Measurements from ENCODE around the gene BCL2L13.
"Not testable (repeated sequence)": the region's sequence is repeated elsewhere in the genome, so short reads cannot be mapped to it uniquely, and the experiment has no call there.

BCL2L13 gene

GRCh38 chr22:17694752-17695151 lies 56.2 kb downstream of the BCL2L13 start:
- DNase-seq (ENCODE audit: low read depth, low spot score), result no peak

- no peak for DNase-seq (ENCODE audit: low read depth, low spot score)
Measured at GRCh38 chr22:17695986-17696385, 57.4 kb downstream of the BCL2L13 start.

- not testable (repeated sequence) for DNase-seq (ENCODE audit: low read depth, low spot score)
Measured at GRCh38 chr22:17697196-17697595, 58.6 kb downstream of the BCL2L13 start.

- DNase-seq (ENCODE audit: low read depth, low spot score), result not testable (repeated sequence)
Measured at GRCh38 chr22:17698276-17698675, 59.7 kb downstream of the BCL2L13 start.

GRCh38 chr22:17698948-17699347 lies 60.4 kb downstream of the BCL2L13 start:
- DNase-seq (ENCODE audit: low read depth, low spot score), result no peak

GRCh38 chr22:17699696-17700340 lies 61.3 kb downstream of the BCL2L13 start:
- DNase-seq (ENCODE audit: low read depth, low spot score), result no peak

GRCh38 chr22:17700778-17701177 lies 62.2 kb downstream of the BCL2L13 start:
- DNase-seq (ENCODE audit: low read depth, low spot score), result no peak

GRCh38 chr22:17703811-17704210 lies 65.3 kb downstream of the BCL2L13 start:
- no peak for DNase-seq (ENCODE audit: low read depth, low spot score)

GRCh38 chr22:17705546-17705945 lies 67.0 kb downstream of the BCL2L13 start:
- DNase-seq (ENCODE audit: low read depth, low spot score), result no peak

- DNase-seq (ENCODE audit: low read depth, low spot score), result peak; percentile 11
Measured at GRCh38 chr22:17705951-17706900, 67.7 kb downstream of the BCL2L13 start.

GRCh38 chr22:17706947-17707346 lies 68.4 kb downstream of the BCL2L13 start:
- no peak for DNase-seq (ENCODE audit: low read depth, low spot score)

- no peak for DNase-seq (ENCODE audit: low read depth, low spot score)
Measured at GRCh38 chr22:17707526-17707925, 69.0 kb downstream of the BCL2L13 start.

GRCh38 chr22:17710023-17710422 lies 71.5 kb downstream of the BCL2L13 start:
- no peak for DNase-seq (ENCODE audit: low read depth, low spot score)

- no peak for DNase-seq (ENCODE audit: low read depth, low spot score)
Measured at GRCh38 chr22:17712441-17712840, 73.9 kb downstream of the BCL2L13 start.

GRCh38 chr22:17716529-17716928 lies 78.0 kb downstream of the BCL2L13 start:
- no peak for DNase-seq (ENCODE audit: low read depth, low spot score)

- DNase-seq (ENCODE audit: low read depth, low spot score), result no peak
Measured at GRCh38 chr22:17717708-17718107, 79.2 kb downstream of the BCL2L13 start.

GRCh38 chr22:17719911-17720310 lies 81.4 kb downstream of the BCL2L13 start:
- DNase-seq (ENCODE audit: low read depth, low spot score), result no peak

GRCh38 chr22:17724241-17724640 lies 85.7 kb downstream of the BCL2L13 start:
- DNase-seq (ENCODE audit: low read depth, low spot score), result no peak

GRCh38 chr22:17724678-17725499 lies 86.3 kb downstream of the BCL2L13 start:
- no peak for DNase-seq (ENCODE audit: low read depth, low spot score)

- DNase-seq (ENCODE audit: low read depth, low spot score), result no peak
Measured at GRCh38 chr22:17725500-17725796, 86.9 kb downstream of the BCL2L13 start.

GRCh38 chr22:17726006-17726927 lies 87.7 kb downstream of the BCL2L13 start:
- no peak for DNase-seq (ENCODE audit: low read depth, low spot score)

All from activated naive CD8-positive, alpha-beta T cell treated with anti-CD3 and anti-CD28 coated beads, Interleukin-2, amount 50 U/mL, for 16 hours (primary cell).